ENCODE measurements around the gene MAPK12.
A peak's percentile ranks its signal among the peaks of the same experiment; 100 is the strongest.

The MAPK12 gene

DNA sequence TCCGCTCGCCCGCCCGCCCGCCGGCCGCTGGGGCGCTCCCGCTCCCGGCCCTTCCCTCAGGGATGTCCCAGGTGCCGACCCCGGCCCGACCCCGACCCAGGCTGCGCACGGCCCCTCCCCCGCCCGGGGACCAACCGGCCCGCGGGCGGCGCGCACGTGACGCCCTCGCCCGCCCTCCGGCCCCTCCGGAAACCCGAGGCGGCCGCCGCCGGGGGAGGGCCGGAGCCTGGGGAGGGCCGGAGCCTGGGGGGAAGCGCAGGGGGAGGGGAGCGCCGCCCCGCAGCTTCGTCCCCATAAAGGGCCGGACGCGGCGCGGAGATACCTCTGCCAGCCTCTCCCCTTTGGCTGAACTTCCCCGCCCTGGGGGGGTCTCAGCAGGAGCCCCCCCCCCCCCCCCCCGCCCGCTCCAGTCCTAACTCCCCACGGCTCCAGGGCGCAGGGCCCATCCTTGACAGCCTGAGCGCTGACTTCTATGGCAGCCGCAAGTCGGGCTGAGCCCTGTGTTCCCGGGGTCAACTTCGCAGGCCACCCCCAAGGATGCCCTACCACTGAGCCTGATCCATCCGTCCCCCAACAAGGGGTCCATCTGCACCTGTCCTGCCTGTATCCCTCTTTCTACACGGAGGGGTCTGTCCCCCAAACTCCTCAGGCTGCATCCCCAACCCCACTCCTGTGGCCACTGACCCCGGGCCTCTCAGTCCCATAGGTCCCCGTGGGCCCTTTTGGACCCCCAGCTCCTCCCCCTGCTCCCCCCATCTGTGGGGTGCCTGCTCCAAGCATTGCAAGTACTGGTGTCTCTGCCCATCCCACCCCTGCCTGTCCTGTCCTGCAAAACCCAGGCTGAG, at the start of gene MAPK12:
TSS of gene MAPK12 (minus strand) at position 69 of the 845 bp plus-strand sequence. CDS start 174 bp downstream, outside the sequence.
- peak within 1 kb of the TSS; percentile 71 for H3K4me3 ChIP-seq (ENCODE audit: low read depth, low read length)

DNA sequence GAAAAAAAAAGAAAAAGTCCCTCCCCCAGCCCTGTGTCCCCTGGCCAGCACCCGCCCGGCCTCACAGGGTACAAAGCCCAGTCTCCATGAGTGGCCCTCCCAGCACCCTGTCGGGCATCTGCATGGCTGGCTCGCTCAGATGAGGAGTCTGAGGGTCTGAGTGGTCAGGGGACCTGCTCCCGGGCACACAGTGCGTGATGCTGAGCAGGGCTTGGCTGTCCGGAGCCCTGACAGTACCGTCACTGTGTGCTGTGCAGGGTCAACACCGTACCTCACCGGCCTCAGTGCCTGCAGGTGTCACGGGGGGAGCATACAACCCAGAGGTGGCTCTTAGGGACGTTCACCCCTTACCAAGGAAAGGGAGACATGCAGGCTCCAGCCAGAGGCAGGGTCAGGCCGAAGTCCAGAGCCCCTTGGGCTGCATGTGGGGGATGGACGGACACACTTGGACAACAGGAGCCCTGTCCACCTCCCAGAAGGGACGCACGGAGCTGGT, 49.5 kb upstream of the MAPK12 start:
- TF ChIP-seq, protein P1, sequence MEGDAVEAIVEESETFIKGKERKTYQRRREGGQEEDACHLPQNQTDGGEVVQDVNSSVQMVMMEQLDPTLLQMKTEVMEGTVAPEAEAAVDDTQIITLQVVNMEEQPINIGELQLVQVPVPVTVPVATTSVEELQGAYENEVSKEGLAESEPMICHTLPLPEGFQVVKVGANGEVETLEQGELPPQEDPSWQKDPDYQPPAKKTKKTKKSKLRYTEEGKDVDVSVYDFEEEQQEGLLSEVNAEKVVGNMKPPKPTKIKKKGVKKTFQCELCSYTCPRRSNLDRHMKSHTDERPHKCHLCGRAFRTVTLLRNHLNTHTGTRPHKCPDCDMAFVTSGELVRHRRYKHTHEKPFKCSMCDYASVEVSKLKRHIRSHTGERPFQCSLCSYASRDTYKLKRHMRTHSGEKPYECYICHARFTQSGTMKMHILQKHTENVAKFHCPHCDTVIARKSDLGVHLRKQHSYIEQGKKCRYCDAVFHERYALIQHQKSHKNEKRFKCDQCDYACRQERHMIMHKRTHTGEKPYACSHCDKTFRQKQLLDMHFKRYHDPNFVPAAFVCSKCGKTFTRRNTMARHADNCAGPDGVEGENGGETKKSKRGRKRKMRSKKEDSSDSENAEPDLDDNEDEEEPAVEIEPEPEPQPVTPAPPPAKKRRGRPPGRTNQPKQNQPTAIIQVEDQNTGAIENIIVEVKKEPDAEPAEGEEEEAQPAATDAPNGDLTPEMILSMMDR (IDR thresholded peaks at IDR 0.05; ENCODE audit: low read depth, low read length) = no peak
- H3K4me3 ChIP-seq (ENCODE audit: low read depth, low read length) = no peak overlapping the region

More for the DNA sequence above, at the start of gene MAPK12:
- TF ChIP-seq, protein P1 (IDR thresholded peaks at IDR 0.05; ENCODE audit: low read depth, low read length) = no peak

DNA sequence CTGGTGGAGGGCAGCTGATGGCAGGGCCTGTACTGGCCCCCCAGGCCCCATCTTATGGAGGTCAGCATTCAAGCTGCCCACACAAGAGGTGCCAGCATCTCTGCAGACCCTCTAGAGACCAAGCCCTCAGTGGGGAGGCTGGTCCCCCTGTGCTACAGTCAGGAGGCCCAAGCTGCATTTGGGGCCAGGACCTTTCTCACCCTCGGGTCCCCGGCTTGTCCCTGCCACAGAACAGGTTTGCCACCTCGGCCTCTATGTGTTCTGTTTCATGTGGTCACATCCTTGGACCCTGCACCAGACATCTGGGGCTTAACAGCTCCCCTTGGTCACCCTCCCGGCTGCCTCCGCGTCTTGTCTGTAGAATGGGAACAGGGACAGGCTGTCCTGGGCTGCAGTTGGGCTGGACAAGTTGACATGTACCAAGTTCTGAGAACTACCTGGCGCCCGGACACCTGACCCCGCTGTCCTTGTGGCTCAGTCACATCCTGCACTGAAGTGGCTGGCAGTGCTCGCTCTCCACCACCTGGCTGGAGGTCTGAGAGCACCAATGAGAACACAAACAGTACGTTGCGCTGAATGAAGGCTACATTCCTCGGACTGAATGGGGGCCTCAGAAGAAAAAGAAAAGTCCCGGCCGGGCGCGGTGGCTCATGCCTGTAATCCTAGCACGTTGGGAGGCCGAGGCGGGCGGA, 48.7 kb upstream of the MAPK12 start:
- TF ChIP-seq, protein P1 (IDR thresholded peaks at IDR 0.05; ENCODE audit: low read depth, low read length) = no peak
- H3K4me3 ChIP-seq (ENCODE audit: low read depth, low read length) = no peak overlapping the region

DNA sequence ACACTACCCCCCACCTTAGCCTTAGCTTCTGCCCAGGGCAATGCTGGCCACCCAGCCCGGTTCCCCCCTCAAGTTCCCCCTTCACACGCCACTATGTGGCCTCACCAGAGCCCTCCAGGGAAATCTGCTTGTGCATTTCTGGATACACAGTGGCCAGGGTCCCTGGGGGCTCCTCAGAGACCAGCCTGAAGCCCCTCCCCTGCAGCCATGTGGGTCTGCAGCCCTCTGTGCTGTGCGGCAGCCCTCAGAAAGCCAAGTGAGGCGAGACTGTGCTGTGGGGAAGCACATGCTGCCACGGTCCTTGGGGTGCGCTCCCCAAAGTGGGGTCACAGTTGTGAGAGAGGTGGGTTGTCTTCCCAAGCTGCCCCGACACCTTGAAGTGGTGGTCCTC, 48.1 kb upstream of the MAPK12 start:
- TF ChIP-seq, protein P1 (IDR thresholded peaks at IDR 0.05; ENCODE audit: low read depth, low read length) = no peak
- no peak overlapping the region for H3K4me3 ChIP-seq (ENCODE audit: low read depth, low read length)

DNA sequence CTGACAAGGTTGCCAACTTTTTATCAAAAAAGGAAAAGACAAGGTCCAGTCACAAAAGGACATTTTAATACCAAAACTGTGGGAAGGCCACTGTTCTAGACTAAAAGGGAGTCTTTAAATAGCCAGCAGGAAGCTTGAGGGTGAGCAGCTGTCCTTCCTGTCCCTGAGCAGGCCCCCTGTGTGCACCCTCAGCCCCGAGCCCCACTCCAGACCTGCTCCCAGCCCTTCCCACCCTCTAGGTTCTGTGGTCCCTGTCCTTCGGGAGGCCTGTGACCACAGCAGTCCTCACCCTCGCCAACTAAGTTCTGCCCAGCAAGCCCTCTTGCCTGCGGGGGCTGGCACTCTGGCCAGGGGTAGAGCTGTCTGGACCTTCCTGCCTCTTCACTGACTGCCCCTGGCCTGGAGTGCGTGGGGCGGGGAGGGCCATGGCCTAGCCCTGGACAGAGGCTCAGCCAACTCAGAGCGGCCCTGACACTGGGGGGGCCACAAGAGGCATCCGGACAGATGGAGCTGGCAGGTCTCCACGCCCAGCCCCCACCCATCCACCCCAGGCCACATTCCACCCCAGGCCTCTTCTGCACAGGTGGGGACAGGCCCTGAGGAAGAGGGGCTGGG, 47.6 kb upstream of the MAPK12 start:
- no peak overlapping the region for H3K4me3 ChIP-seq (ENCODE audit: low read depth, low read length)
- TF ChIP-seq, protein P1 (IDR thresholded peaks at IDR 0.05; ENCODE audit: low read depth, low read length) = no peak

DNA sequence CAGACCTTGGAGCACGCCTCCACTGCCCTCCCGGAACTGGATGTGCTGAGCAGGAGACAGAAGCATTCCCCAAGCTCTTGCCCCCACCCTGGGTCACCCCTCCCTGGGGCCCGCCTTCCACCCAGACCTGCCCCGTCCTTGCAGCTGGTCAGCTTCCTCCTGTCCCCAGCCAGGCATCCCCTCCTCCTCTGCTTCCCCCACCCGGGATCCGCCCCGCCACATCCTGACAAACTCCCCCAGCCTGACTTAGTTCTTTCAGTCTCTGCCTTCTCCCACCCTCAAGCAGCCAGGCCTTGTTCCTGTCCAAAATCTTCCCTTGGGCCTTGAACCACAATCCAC, 47.1 kb upstream of the MAPK12 start:
- TF ChIP-seq, protein P1 (IDR thresholded peaks at IDR 0.05; ENCODE audit: low read depth, low read length) = no peak
- H3K4me3 ChIP-seq (ENCODE audit: low read depth, low read length) = no peak overlapping the region
